A673 (cell line): Measurements from ENCODE around the gene DDX39B.

Experiments
- CTCF ChIP-seq: fragments of 300-800, 200-600 bp; sonication (generic); conservative IDR thresholded peaks from 2 replicates; pipeline ENCODE4 v1.5.1; 2017; ENCODE audit warnings: low read depth, mild to moderate bottlenecking, antibody characterized with exemption, low read length, moderate library complexity, mixed read lengths
- EZH2 ChIP-seq: fragments of 200-600 bp; sonication (generic); IDR thresholded peaks from 2 replicates; pipeline ENCODE4 v1.6.1; 2017; ENCODE audit warnings: borderline replicate concordance, low read depth, mild to moderate bottlenecking, mixed read lengths, antibody characterized with exemption, low read length; ENCODE audit not compliant: poor library complexity, severe bottlenecking

- TF ChIP-seq CTCF (no peak), EZH2 (no peak)
Observed at GRCh38 chr6:31558631-31559500, 17.1 kb upstream of the DDX39B start.
